K562 (cell line): ENCODE measurements around the gene NALCN. TPM values are rescaled to one million over a fixed set of nuclear protein-coding genes. Genes with fewer than 3 reads are reported as not detected.

ENCODE experiments used
- ATAC-seq: fragments of 200-7000 bp; cut with Tn5 transposase; 3 replicates; pipeline ENCODE4 v1.9.1; 2020; ENCODE audit warnings: moderate library complexity
- BruUV-seq: library from RNA; stranded (reverse); fragments of 400-500 nt; replicated peaks from 2 replicates; lab custom pipeline; 2021; lab: Mats Ljungman, UMichigan
- CTCF ChIA-PET: fragments of 300-600 bp; formaldehyde crosslinking; extraction: SDS; loops from one replicate; lab custom pipeline; 2021; ENCODE audit warnings: low intra/inter-chr PET ratio; lab: Yijun Ruan, JAX
- POLR2A ChIA-PET: fragments of 300-600, 350-650 bp; sonication (Branson Sonifier 250); formaldehyde crosslinking; extraction: SDS; loops from one replicate; lab custom pipeline; 2021; ENCODE audit warnings: antibody characterized with exemption, inconsistent platforms; lab: Yijun Ruan, JAX
- DNase-seq, 4 experiments: peaks; one replicate each; pipeline versions ENCODE4 v3.0.0 to v3.0.0-alpha.2; 2011 to 2018; ENCODE audit warnings: low spot score in 3 of 4, mixed read lengths in 3 of 4; ENCODE audit errors: extremely low read depth in 1 of 4
- FAIRE-seq: peaks from 2 replicates; lab custom pipeline; 2011; peaks lifted over from hg19 to GRCh38; lab: Jason Lieb, UNC
- H2AFZ ChIP-seq: 2 replicates; pipeline ENCODE4 v1.6.0; 2011; ENCODE audit warnings: low read depth, low read length, control low read depth, inconsistent platforms
- H3K27ac ChIP-seq: fragments of 200-600 bp; 3 replicates; pipeline ENCODE4 v1.8.0; 2011; ENCODE audit warnings: low read depth, mild to moderate bottlenecking, control low read depth, inconsistent platforms, low read length, moderate library complexity, mixed read lengths; ENCODE audit errors: extremely low read depth
- H3K27me3 ChIP-seq, 2 experiments: fragments of 300-600 bp in 1 of 2; 2 replicates in 1 of 2; 3 replicates in 1 of 2; pipeline versions ENCODE4 v1.6.0 to v1.8.0; 2011; ENCODE audit warnings: inconsistent platforms in 2 of 2, low read length in 2 of 2, mild to moderate bottlenecking in 1 of 2, mixed read lengths in 1 of 2, moderate library complexity in 1 of 2; ENCODE audit not compliant: control insufficient read depth in 2 of 2, insufficient read depth in 2 of 2
- H3K36me3 ChIP-seq: fragments of 300-600 bp; 3 replicates; pipeline ENCODE4 v1.8.0; 2011; ENCODE audit warnings: mild to moderate bottlenecking, low read length, inconsistent platforms; ENCODE audit not compliant: control insufficient read depth, insufficient read depth
- H3K4me1 ChIP-seq, 2 experiments: fragments of 200-600 bp in 1 of 2; replicated peaks in 1 of 2; 2 replicates in 1 of 2; 3 replicates in 1 of 2; pipeline versions ENCODE4 v1.5.1 to v1.8.0; 2011; ENCODE audit warnings: inconsistent platforms in 2 of 2, low read length in 2 of 2, mild to moderate bottlenecking in 1 of 2, mixed read lengths in 1 of 2, moderate library complexity in 1 of 2; ENCODE audit not compliant: control insufficient read depth in 2 of 2, insufficient read depth in 2 of 2
- H3K4me2 ChIP-seq: 2 replicates; pipeline ENCODE4 v1.6.1; 2011; ENCODE audit warnings: low read length, control low read depth, inconsistent platforms, mixed read lengths; ENCODE audit not compliant: insufficient read depth
- H3K4me3 ChIP-seq: fragments of 200-600 bp; sonication (generic), shearing (Covaris generic); 2 replicates; pipeline ENCODE4 v1.5.1; 2016; ENCODE audit warnings: control low read depth, inconsistent platforms
- H3K79me2 ChIP-seq: fragments of 200-600 bp; 3 replicates; pipeline ENCODE4 v1.8.0; 2011; ENCODE audit warnings: low read length, inconsistent platforms; ENCODE audit not compliant: control insufficient read depth, insufficient read depth
- H3K9ac ChIP-seq, 2 experiments: 2 replicates each; pipeline versions ENCODE4 v1.6.0 to v1.6.1; 2011; ENCODE audit warnings: low read depth in 2 of 2, low read length in 2 of 2, control low read depth in 1 of 2, inconsistent platforms in 1 of 2, mild to moderate bottlenecking in 1 of 2, mixed read lengths in 1 of 2; ENCODE audit not compliant: insufficient read depth in 1 of 2
- H3K9me1 ChIP-seq: one replicate; pipeline ENCODE4 v1.6.0; 2011; ENCODE audit warnings: inconsistent platforms, mild to moderate bottlenecking, low read length, moderate library complexity; ENCODE audit not compliant: control insufficient read depth, insufficient read depth
- H3K9me3 ChIP-seq: replicated peaks from 2 replicates; pipeline ENCODE4 v1.5.1; 2011; ENCODE audit warnings: low read depth, low read length, inconsistent platforms; ENCODE audit not compliant: control insufficient read depth, insufficient read depth
- H4K20me1 ChIP-seq: replicated peaks from 2 replicates; pipeline ENCODE4 v1.6.1; 2011; ENCODE audit warnings: low read length, inconsistent platforms, mixed read lengths; ENCODE audit not compliant: control insufficient read depth, insufficient read depth
- ATF3 ChIP-seq, 2 experiments: fragments of 450-650 bp in 1 of 2; sonication (generic) in 1 of 2; formaldehyde crosslinking in 1 of 2; IDR thresholded peaks in 1 of 2; conservative IDR thresholded peaks in 1 of 2; 2 replicates each; pipeline versions ENCODE4 v1.6.1 to v1.8.1; 2016 to 2023; ENCODE audit warnings: mild to moderate bottlenecking in 2 of 2, moderate library complexity in 2 of 2, inconsistent platforms in 1 of 2, missing genetic modification reagents in 1 of 2
- MAX ChIP-seq: sonication (generic); formaldehyde crosslinking; IDR thresholded peaks from 2 replicates; pipeline ENCODE4 v1.9.0; 2022; ENCODE audit warnings: mild to moderate bottlenecking, missing genetic modification reagents
- NBN ChIP-seq: fragments of 450-650 bp; IDR thresholded peaks from 2 replicates; pipeline ENCODE4 v1.6.1; 2016; ENCODE audit warnings: low read depth, mild to moderate bottlenecking
- NR4A1 ChIP-seq, 2 experiments: fragments of 250-450 bp in 1 of 2; fragments of 450-650 bp in 1 of 2; sonication (Bioruptor Pico) in 1 of 2; IDR thresholded peaks; 2 replicates each; pipeline versions ENCODE4 v1.4.0 to v1.6.1; 2016 to 2020; ENCODE audit warnings: mild to moderate bottlenecking in 2 of 2, missing compliant biosample characterization in 1 of 2, missing genetic modification characterization in 1 of 2, moderate library complexity in 1 of 2
- SMAD1 ChIP-seq: fragments of 150-350 bp; IDR thresholded peaks from 2 replicates; pipeline ENCODE4 v1.6.1; 2014; ENCODE audit warnings: low read length, low read depth; ENCODE audit not compliant: partially characterized antibody
- SREBF2 ChIP-seq: sonication (generic); formaldehyde crosslinking; IDR thresholded peaks from 2 replicates; pipeline ENCODE4 v1.4.0; 2020; ENCODE audit warnings: mild to moderate bottlenecking, missing genetic modification reagents
- TAF1 ChIP-seq: IDR thresholded peaks from 2 replicates; pipeline ENCODE4 v1.6.1; 2011; ENCODE audit warnings: mild to moderate bottlenecking, low read length, moderate library complexity; ENCODE audit not compliant: insufficient read depth, control insufficient read depth, severe bottlenecking; ENCODE audit errors: extremely low read depth
- ZBTB11 ChIP-seq, 3 experiments: fragments of 200-800 bp in 1 of 3; fragments of 250-450 bp in 1 of 3; fragments of 450-650 bp in 1 of 3; sonication (Bioruptor Pico) in 1 of 3; sonication (Bioruptor generic) in 1 of 3; formaldehyde crosslinking in 1 of 3; IDR thresholded peaks; 2 replicates each; pipeline versions ENCODE4 v1.6.1 to v1.8.0; 2016 to 2022; ENCODE audit warnings: mild to moderate bottlenecking in 2 of 3, missing genetic modification characterization in 2 of 3, missing compliant biosample characterization in 1 of 3, moderate library complexity in 1 of 3
- ZNF133 ChIP-seq: fragments of 250-450 bp; sonication (Bioruptor Pico); IDR thresholded peaks from 2 replicates; pipeline ENCODE4 v1.4.0; 2020; ENCODE audit warnings: mild to moderate bottlenecking
- ZNF316 ChIP-seq: fragments of 450-650 bp; IDR thresholded peaks from 2 replicates; pipeline ENCODE4 v1.6.1; 2016
- ZNF324 ChIP-seq: fragments of 250-450 bp; sonication (Bioruptor Pico); IDR thresholded peaks from 2 replicates; pipeline ENCODE4 v1.4.0; 2020; ENCODE audit warnings: mild to moderate bottlenecking
- WGBS: fragments of 100-300 bp; shearing (Covaris generic); methylation state at CpG from one replicate; pipeline ENCODE4 v1.1.6; 2016; ENCODE audit warnings: low coverage, mixed read lengths; ENCODE audit not compliant: insufficient coverage; ENCODE audit errors: missing lambda C conversion rate; 5-methylcytosine and 5-hydroxymethylcytosine counted together
- in situ Hi-C: fragments of 300-500 bp; cut with MboI; formaldehyde crosslinking; loops from 4 replicates; pipeline ENCODE4 v1.15.0; 2018; ENCODE audit warnings: inconsistent platforms, mixed read lengths
- intact Hi-C: fragments of 100-400 bp; cut with micrococcal nuclease; formaldehyde crosslinking; loops from 2 replicates; pipeline ENCODE4 v1.14.2; 2022
- polyA plus RNA-seq, 8 experiments: library from polyadenylated mRNA; depleted of rRNA in 4 of 8; stranded (reverse) in 5 of 8; unstranded in 3 of 8; fragments of >200 nt; fragmentation: Nextera tagmentation in 2 of 8; fragmentation: Illumina TruSeq in 1 of 8; extraction: Ambion mirVana in 2 of 8; extraction: Trizol in 1 of 8; gene quantifications; 2 replicates each; pipeline versions ENCODE4 v1.2.1 to v1.2.3, GENCODE V29; 2011 to 2014; ENCODE audit warnings: inconsistent platforms in 1 of 8, missing spikeins in 1 of 8
- total RNA-seq, 7 experiments: library from RNA; depleted of rRNA in 6 of 7; stranded (reverse); fragments of >200 nt in 6 of 7; fragmentation: Illumina TruSeq in 2 of 7; extraction: Trizol in 2 of 7; gene quantifications; 2 replicates each; pipeline versions ENCODE4 v1.2.1 to v1.2.3, GENCODE V29; 2011 to 2021; ENCODE audit warnings: low replicate concordance in 1 of 7

NALCN gene
- total and polyA plus RNA-seq, 9 of the 15 experiments (the other 6 are each of a cell fraction or from before 2014, with no cell fraction given) = not detected

GRCh38 chr13:101085551-101085950 is 330.8 kb downstream of the NALCN start:
- WGBS = 0% methylated on average over 2 of the region's 2 CpGs
- ChIA-PET CTCF (no interaction called here), POLR2A (no interaction called here)
- Histone ChIP-seq H3K4me2 (no peak overlapping the region), H3K4me3 (no peak overlapping the region), H4K20me1 (no peaks in the 10 kb centered on the region), H3K9ac (no peak overlapping the region), H3K4me1 (no peaks in the 10 kb centered on the region), H3K36me3 (no peaks in the 10 kb centered on the region), H2AFZ (no peak overlapping the region), H3K27me3 (no peaks in the 10 kb centered on the region), H3K9me1 (no peaks in the 10 kb centered on the region), H3K27ac (no peak overlapping the region), H3K79me2 (no peaks in the 10 kb centered on the region), H3K9me3 (no peaks in the 10 kb centered on the region)
- in situ Hi-C loops (no loop called here), intact Hi-C loops (no loop called here)
- no peak for DNase-seq
- ATAC-seq = no peak
- BruUV-seq = no TSS peak
- no peak for FAIRE-seq
- TF ChIP-seq MAX (CRISPR knock-in tag) (no peak), NR4A1 (CRISPR knock-in tag; IDR thresholded peaks at IDR 0.05) (no peak), NR4A1 (tag; IDR thresholded peaks at IDR 0.05) (no peak), ZNF316 (peak; percentile 50; the same call in 1 of the 2 replicates)

DNA sequence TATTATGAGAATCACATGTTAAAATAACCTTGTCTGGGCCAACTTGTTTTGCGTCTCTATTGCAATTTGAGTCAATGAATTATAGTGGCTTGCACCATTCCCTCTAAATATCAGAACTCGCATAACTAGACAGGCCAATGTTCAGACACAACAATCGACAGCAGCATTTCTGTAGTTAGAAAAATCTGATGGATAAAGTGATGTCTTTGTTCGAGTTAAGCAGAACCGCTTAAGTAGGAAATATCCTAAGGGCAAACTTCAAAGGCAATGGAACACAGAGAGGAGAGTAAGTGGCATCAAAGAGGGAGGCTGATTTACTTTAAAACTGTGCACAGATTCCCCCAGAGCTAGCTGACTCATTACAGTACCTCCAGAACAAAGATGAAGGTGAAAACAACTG is 333.9 kb downstream of the NALCN start:
- intact Hi-C loops = no loop called here
- H3K4me2 ChIP-seq = no peak overlapping the region
- BruUV-seq = no TSS peak
- TF ChIP-seq ZNF324 (CRISPR knock-in tag) (no peak), ZNF133 (CRISPR knock-in tag) (no peak), SREBF2 (CRISPR knock-in tag) (no peak), ZBTB11 (CRISPR knock-in tag; IDR thresholded peaks at IDR 0.05) (no peak), NBN (no peak), ATF3 (IDR thresholded peaks at IDR 0.05) (no peak), ATF3 (CRISPR knock-in tag; conservative IDR thresholded peaks at IDR 0.05) (no peak), TAF1 (no peak), SMAD1 (no peak)

More for the DNA sequence above, 333.9 kb downstream of the NALCN start:
- no peaks in the 10 kb centered on the region for H3K9me3 ChIP-seq
- no peak for FAIRE-seq
- no peak overlapping the region for H3K27ac ChIP-seq
- H4K20me1 ChIP-seq = no peaks in the 10 kb centered on the region
- H3K79me2 ChIP-seq = no peaks in the 10 kb centered on the region
- no peak for ATAC-seq
- ChIA-PET POLR2A (no interaction called here), CTCF (no interaction called here)
- no peaks in the 10 kb centered on the region for H3K4me1 ChIP-seq
- no peak overlapping the region for H2AFZ ChIP-seq
- in situ Hi-C loops = no loop called here
- no peak overlapping the region for H3K9ac ChIP-seq
- H3K27me3 ChIP-seq = no peaks in the 10 kb centered on the region
- no peak overlapping the region for H3K4me3 ChIP-seq
- no peaks in the 10 kb centered on the region for H3K36me3 ChIP-seq
- WGBS = 0% methylated on average over 5 of the region's 5 CpGs
- H3K9me1 ChIP-seq = no peaks in the 10 kb centered on the region
- DNase-seq = no peak
